K562 (cell line): ENCODE data around the gene RCL1. TPM values are rescaled to one million over a fixed set of nuclear protein-coding genes. Genes with fewer than 3 reads are reported as not detected.
A peak's percentile ranks its signal among the peaks of the same experiment; 100 is the strongest.

Experiments
- ATF1 ChIP-seq, 2 experiments: fragments of 450-650 bp in 1 of 2; IDR thresholded peaks; 2 replicates each; pipeline ENCODE4 v1.6.1; 2016; ENCODE audit warnings: missing compliant biosample characterization in 1 of 2, missing genetic modification characterization in 1 of 2
- CBFA2T3 ChIP-seq: fragments of 450-650 bp; IDR thresholded peaks from 2 replicates; pipeline ENCODE4 v1.6.1; 2017
- CREM ChIP-seq: IDR thresholded peaks from 2 replicates; pipeline ENCODE4 v1.6.1; 2014; ENCODE audit warnings: antibody characterized with exemption, low read depth
- LEF1 ChIP-seq: fragments of 450-650 bp; IDR thresholded peaks from 2 replicates; pipeline ENCODE4 v1.6.1; 2016; ENCODE audit warnings: mild to moderate bottlenecking
- RAD21 ChIP-seq, 2 experiments: fragments of 250-450 bp in 1 of 2; fragments of 450-650 bp in 1 of 2; sonication (Bioruptor Pico) in 1 of 2; formaldehyde crosslinking in 1 of 2; IDR thresholded peaks in 1 of 2; conservative IDR thresholded peaks in 1 of 2; 2 replicates each; pipeline versions ENCODE4 v1.4.0 to v1.8.0; 2020 to 2022; ENCODE audit warnings: mild to moderate bottlenecking in 2 of 2, moderate library complexity in 1 of 2
- ZFPM2 ChIP-seq: fragments of 250-450 bp; sonication (Bioruptor Pico); IDR thresholded peaks from 2 replicates; pipeline ENCODE4 v1.5.1; 2022; ENCODE audit warnings: mild to moderate bottlenecking
- polyA plus RNA-seq, 8 experiments: library from polyadenylated mRNA; depleted of rRNA in 4 of 8; stranded (reverse) in 5 of 8; unstranded in 3 of 8; fragments of >200 nt; fragmentation: Nextera tagmentation in 2 of 8; fragmentation: Illumina TruSeq in 1 of 8; extraction: Ambion mirVana in 2 of 8; extraction: Trizol in 1 of 8; gene quantifications; 2 replicates each; pipeline versions ENCODE4 v1.2.1 to v1.2.3, GENCODE V29; 2011 to 2014; ENCODE audit warnings: inconsistent platforms in 1 of 8, missing spikeins in 1 of 8
- total RNA-seq, 7 experiments: library from RNA; depleted of rRNA in 6 of 7; stranded (reverse); fragments of >200 nt in 6 of 7; fragmentation: Illumina TruSeq in 2 of 7; extraction: Trizol in 2 of 7; gene quantifications; 2 replicates each; pipeline versions ENCODE4 v1.2.1 to v1.2.3, GENCODE V29; 2011 to 2021; ENCODE audit warnings: low replicate concordance in 1 of 7
- TF ChIP-seq, protein P1 (sequence below), 2 experiments: fragments of 450-650 bp; IDR thresholded peaks; 2 replicates each; pipeline ENCODE4 v1.6.1; 2016; ENCODE audit warnings: mild to moderate bottlenecking in 2 of 2, borderline replicate concordance in 1 of 2, low read depth in 1 of 2, moderate library complexity in 1 of 2
- TF ChIP-seq, protein P2 (sequence below): fragments of 450-650 bp; conservative IDR thresholded peaks from 2 replicates; pipeline ENCODE4 v1.6.1; 2016; ENCODE audit warnings: missing genetic modification characterization, low read depth, mild to moderate bottlenecking, control low read depth, missing compliant biosample characterization
- TF ChIP-seq, protein P3 (sequence below), 3 experiments: IDR thresholded peaks in 2 of 3; conservative IDR thresholded peaks in 1 of 3; 2 replicates each; pipeline ENCODE4 v1.5.1; 2011 to 2012; ENCODE audit warnings: low read length in 3 of 3, mild to moderate bottlenecking in 3 of 3, control low read depth in 2 of 3, improper control_type of control experiment in 1 of 3, inconsistent platforms in 1 of 3, low read depth in 1 of 3, mixed read lengths in 1 of 3, moderate library complexity in 1 of 3; ENCODE audit not compliant: insufficient read depth in 2 of 3
- TF ChIP-seq, protein P4 (sequence below): fragments of 450-650 bp; IDR thresholded peaks from 2 replicates; pipeline ENCODE4 v1.6.1; 2018; ENCODE audit not compliant: partially characterized antibody

RCL1 gene
- total and polyA plus RNA-seq, 9 of the 15 experiments (the other 6 are each of a cell fraction or from before 2014, with no cell fraction given) = 24.0 to 67.7 (median 38.6) TPM

DNA sequence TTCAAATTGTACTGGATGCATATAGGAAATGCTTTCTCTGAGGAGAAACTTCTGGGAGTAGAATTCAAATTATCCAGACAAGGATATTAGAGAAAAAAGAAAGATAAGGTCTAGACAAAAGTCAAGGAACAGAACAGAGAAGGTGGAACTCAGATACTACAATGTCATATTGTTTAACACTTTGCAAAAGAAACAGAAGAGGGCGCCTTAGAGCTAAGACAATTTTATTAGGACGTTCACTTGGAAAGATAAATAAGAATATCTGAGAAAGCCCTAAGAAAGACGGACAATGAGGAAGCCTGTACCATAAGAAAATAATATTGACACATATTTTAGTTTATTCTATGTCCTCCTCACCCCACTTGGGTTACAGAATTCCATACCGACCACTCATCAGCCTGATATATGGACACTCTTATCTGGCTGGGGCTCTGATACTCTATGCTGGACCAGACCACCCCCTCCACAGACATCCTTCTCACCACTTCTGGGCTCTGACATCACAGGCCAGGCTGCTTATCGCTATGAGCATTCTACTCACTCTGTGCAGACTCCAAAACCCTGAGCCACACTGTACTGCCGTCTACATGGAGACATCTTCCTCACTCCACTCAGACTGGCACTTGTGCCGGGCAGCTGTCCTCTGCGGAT, 42.6 kb upstream of the RCL1 start (continued):
- TF ChIP-seq, protein P1, sequence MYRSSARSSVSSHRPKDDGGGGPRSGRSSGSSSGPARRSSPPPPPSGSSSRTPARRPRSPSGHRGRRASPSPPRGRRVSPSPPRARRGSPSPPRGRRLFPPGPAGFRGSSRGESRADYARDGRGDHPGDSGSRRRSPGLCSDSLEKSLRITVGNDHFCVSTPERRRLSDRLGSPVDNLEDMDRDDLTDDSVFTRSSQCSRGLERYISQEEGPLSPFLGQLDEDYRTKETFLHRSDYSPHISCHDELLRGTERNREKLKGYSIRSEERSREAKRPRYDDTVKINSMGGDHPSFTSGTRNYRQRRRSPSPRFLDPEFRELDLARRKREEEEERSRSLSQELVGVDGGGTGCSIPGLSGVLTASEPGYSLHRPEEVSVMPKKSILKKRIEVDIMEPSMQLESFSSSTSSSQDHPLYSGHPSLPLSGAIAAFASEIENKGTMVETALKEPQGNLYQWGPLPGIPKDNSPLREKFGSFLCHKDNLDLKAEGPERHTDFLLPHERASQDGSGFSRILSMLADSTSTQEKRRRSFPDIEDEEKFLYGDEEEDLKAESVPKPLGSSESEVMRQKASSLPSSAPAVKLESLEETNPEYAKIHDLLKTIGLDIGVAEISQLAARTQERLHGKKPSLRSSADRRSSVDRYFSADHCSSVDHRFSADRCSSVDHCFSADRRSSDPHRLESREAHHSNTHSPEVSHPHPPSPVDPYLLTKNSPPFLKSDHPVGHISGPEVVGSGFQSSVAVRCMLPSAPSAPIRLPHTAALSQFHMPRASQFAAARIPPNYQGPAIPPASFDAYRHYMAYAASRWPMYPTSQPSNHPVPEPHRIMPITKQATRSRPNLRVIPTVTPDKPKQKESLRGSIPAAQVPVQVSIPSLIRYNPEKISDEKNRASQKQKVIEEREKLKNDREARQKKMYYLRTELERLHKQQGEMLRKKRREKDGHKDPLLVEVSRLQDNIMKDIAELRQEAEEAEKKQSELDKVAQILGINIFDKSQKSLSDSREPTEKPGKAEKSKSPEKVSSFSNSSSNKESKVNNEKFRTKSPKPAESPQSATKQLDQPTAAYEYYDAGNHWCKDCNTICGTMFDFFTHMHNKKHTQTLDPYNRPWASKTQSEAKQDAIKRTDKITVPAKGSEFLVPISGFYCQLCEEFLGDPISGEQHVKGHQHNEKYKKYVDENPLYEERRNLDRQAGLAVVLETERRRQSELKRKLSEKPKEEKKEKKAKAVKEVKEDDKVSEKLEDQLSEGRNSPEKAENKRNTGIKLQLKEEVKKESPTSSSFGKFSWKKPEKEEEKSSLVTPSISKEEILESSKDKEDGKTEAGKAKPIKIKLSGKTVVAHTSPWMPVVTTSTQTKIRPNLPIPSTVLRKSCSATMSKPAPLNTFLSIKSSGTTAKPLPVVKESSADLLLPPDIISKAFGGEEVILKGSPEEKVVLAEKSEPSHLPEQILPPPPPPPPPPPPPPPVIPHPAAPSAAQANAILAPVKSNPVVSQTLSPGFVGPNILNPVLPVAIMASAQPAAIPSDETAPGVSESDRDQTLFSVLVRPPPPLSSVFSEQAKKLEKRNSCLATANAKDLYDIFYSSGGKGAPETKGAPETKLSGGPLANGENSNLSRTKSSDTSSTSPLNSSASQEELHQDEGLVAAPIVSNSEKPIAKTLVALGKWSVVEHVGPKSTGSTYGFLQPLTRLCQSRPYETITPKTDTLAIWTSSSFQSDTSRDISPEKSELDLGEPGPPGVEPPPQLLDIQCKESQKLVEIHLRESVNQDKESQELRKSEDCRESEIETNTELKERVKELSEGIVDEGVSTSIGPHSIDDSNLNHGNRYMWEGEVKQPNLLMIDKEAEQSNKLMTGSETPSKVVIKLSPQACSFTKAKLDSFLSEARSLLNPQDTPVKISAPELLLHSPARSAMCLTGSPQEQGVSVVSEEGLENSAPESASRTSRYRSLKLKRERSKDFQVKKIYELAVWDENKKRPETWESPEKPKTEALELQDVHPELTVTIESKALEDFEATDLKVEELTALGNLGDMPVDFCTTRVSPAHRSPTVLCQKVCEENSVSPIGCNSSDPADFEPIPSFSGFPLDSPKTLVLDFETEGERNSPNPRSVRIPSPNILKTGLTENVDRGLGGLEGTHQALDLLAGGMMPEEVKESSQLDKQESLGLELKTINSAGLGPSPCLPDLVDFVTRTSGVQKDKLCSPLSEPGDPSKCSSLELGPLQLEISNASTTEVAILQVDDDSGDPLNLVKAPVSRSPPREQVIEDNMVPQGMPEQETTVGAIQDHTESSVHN (IDR thresholded peaks at IDR 0.05; ENCODE audit: borderline replicate concordance in 1 of 2, low read depth in 1 of 2) = no peak
- TF ChIP-seq, protein P2, sequence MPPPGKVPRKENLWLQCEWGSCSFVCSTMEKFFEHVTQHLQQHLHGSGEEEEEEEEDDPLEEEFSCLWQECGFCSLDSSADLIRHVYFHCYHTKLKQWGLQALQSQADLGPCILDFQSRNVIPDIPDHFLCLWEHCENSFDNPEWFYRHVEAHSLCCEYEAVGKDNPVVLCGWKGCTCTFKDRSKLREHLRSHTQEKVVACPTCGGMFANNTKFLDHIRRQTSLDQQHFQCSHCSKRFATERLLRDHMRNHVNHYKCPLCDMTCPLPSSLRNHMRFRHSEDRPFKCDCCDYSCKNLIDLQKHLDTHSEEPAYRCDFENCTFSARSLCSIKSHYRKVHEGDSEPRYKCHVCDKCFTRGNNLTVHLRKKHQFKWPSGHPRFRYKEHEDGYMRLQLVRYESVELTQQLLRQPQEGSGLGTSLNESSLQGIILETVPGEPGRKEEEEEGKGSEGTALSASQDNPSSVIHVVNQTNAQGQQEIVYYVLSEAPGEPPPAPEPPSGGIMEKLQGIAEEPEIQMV (tag) = no peak
- TF ChIP-seq LEF1 (no peak), CREM (0 out of 2 replicates have a peak, but pooled peaks have one; percentile 8), RAD21 (CRISPR knock-in tag; conservative IDR thresholded peaks at IDR 0.05 in 1 of 2, IDR thresholded peaks at IDR 0.05 in 1 of 2) (peak; percentile 26 to 74; a peak in 2 of 4 replicates), CBFA2T3 (0 out of 2 replicates have a peak, but pooled peaks have one; percentile 30), ATF1 (CRISPR knock-in tag; IDR thresholded peaks at IDR 0.05) (no peak), ATF1 (tag; IDR thresholded peaks at IDR 0.05) (0 out of 2 replicates have a peak, but pooled peaks have one; percentile 16), ZFPM2 (CRISPR knock-in tag) (no peak)
- TF ChIP-seq, protein P3, sequence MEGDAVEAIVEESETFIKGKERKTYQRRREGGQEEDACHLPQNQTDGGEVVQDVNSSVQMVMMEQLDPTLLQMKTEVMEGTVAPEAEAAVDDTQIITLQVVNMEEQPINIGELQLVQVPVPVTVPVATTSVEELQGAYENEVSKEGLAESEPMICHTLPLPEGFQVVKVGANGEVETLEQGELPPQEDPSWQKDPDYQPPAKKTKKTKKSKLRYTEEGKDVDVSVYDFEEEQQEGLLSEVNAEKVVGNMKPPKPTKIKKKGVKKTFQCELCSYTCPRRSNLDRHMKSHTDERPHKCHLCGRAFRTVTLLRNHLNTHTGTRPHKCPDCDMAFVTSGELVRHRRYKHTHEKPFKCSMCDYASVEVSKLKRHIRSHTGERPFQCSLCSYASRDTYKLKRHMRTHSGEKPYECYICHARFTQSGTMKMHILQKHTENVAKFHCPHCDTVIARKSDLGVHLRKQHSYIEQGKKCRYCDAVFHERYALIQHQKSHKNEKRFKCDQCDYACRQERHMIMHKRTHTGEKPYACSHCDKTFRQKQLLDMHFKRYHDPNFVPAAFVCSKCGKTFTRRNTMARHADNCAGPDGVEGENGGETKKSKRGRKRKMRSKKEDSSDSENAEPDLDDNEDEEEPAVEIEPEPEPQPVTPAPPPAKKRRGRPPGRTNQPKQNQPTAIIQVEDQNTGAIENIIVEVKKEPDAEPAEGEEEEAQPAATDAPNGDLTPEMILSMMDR (IDR thresholded peaks at IDR 0.05 in 2 of 3, conservative IDR thresholded peaks at IDR 0.05 in 1 of 3; ENCODE audit: insufficient read depth in 2 of 3, low read depth in 1 of 3, low read length in 3 of 3) = peak; percentile 36 to 62 (median 46); a peak in 4 of 6 replicates
- TF ChIP-seq, protein P4, sequence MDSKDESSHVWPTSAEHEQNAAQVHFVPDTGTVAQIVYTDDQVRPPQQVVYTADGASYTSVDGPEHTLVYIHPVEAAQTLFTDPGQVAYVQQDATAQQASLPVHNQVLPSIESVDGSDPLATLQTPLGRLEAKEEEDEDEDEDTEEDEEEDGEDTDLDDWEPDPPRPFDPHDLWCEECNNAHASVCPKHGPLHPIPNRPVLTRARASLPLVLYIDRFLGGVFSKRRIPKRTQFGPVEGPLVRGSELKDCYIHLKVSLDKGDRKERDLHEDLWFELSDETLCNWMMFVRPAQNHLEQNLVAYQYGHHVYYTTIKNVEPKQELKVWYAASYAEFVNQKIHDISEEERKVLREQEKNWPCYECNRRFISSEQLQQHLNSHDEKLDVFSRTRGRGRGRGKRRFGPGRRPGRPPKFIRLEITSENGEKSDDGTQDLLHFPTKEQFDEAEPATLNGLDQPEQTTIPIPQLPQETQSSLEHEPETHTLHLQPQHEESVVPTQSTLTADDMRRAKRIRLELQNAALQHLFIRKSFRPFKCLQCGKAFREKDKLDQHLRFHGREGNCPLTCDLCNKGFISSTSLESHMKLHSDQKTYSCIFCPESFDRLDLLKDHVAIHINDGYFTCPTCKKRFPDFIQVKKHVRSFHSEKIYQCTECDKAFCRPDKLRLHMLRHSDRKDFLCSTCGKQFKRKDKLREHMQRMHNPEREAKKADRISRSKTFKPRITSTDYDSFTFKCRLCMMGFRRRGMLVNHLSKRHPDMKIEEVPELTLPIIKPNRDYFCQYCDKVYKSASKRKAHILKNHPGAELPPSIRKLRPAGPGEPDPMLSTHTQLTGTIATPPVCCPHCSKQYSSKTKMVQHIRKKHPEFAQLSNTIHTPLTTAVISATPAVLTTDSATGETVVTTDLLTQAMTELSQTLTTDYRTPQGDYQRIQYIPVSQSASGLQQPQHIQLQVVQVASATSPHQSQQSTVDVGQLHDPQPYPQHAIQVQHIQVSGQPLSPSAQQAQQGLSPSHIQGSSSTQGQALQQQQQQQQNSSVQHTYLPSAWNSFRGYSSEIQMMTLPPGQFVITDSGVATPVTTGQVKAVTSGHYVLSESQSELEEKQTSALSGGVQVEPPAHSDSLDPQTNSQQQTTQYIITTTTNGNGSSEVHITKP = peak; percentile 48
- TF ChIP-seq, all 486 proteins: peak for 8
